HG03558 (cell line): ENCODE data around the gene EDN1.

Source experiments
- ATAC-seq: cut with Tn5 transposase; IDR thresholded peaks from one replicate; pipeline ENCODE4 v1.9.1; 2021; ENCODE audit warnings: moderate number of reproducible peaks; ENCODE audit not compliant: unreplicated experiment; ENCODE audit errors: extremely low read depth

EDN1 gene

DNA sequence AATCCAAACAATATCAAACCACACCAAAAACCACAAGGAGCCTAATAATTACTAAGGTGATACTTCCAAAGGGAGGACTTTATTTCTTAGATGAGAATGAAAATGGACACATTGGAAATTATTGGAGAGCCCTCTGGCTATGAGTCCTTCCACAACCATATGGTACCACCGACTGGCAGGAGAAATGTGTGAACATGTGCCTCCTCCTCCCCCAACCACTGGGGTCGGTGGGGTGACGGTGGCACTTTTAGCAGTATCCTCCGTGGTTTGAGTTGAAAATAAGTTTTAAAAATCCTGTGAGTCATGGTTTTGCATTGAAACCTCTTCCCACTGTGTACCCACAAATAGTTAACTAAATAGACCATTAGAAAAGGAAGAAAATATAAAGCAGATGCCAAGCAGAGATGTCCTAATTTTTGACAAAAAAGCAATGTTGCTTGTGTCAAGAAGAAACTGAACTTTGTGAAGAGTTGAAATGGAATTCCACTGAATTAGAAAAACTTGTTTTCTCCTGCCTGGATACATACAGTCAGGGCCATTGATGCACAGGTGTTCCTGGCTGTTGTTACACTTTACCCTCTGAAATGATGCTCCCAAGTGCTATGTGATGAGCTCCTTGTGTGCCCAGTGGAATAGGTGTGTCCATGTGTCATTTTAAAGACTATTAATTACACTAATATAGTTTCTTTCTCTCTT lies 3.2 kb downstream of the EDN1 start:
- ATAC-seq: no peak

DNA sequence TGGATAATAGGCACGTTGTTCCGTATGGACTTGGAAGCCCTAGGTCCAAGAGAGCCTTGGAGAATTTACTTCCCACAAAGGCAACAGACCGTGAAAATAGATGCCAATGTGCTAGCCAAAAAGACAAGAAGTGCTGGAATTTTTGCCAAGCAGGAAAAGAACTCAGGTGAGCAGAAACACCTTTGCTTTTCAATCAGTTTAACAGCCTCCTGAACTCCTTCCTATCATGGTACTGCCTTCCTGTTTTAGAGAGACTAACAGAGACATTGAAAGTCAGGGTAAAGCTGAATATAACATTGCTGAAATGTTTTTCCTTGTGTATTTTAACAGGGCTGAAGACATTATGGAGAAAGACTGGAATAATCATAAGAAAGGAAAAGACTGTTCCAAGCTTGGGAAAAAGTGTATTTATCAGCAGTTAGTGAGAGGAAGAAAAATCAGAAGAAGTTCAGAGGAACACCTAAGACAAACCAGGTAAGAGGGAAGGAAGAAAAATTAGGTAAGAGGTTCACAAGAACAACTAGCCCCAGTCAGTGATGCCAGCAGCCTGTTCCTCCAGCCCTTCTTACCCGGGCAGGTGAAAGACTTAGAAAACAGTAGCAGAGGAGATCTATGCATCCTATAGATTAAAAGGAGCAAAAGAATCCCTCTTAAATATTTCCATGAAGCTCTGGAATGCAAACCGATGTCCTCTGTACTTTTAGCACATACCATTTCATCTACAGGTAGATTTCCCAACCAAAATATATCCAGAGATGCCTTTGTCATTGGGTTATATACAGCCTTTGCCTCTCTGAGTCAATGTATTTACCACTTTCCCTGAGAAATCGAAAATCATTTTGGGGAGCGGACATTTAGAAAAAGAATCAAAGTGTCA lies 4.0 kb downstream of the EDN1 start:
- ATAC-seq: no peak

GRCh38 chr6:12294851-12295536 lies 4.8 kb downstream of the EDN1 start:
- no peak for ATAC-seq

- ATAC-seq: no peak
Observed at GRCh38 chr6:12295558-12296254, 5.5 kb downstream of the EDN1 start.

DNA sequence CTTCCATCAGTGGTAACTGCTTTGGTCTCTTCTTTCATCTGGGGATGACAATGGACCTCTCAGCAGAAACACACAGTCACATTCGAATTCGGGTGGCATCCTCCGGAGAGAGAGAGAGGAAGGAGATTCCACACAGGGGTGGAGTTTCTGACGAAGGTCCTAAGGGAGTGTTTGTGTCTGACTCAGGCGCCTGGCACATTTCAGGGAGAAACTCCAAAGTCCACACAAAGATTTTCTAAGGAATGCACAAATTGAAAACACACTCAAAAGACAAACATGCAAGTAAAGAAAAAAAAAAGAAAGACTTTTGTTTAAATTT lies 6.1 kb downstream of the EDN1 start:
- ATAC-seq: no peak

GRCh38 chr6:12296604-12297003 lies 6.4 kb downstream of the EDN1 start:
- ATAC-seq: no peak

- ATAC-seq: no peak
Observed at GRCh38 chr6:12297363-12298016, 7.3 kb downstream of the EDN1 start.

- ATAC-seq: no peak
Observed at GRCh38 chr6:12298017-12298978, 8.1 kb downstream of the EDN1 start.

DNA sequence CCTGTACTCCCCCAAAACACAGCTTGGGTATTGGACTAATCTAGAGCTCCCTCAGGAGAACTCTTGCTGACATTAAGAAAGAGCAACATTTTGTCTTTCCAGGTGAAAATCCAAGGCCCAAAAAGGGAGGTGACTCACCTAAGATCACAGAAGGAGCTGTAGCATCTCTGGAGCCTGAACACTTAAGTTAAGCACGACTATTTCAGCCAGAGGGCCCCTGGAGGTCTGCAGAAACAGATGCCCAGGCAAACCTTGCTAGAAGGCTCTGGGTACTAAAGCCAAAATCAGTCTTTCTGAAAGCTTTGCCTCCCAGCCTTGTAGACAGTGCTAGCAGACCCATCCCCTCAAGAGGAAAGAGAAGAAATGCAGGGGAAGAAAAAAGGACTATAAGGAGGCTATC lies 8.8 kb downstream of the EDN1 start:
- ATAC-seq: no peak

- ATAC-seq: no peak
Observed at GRCh38 chr6:12301018-12301417, 10.9 kb downstream of the EDN1 start.

DNA sequence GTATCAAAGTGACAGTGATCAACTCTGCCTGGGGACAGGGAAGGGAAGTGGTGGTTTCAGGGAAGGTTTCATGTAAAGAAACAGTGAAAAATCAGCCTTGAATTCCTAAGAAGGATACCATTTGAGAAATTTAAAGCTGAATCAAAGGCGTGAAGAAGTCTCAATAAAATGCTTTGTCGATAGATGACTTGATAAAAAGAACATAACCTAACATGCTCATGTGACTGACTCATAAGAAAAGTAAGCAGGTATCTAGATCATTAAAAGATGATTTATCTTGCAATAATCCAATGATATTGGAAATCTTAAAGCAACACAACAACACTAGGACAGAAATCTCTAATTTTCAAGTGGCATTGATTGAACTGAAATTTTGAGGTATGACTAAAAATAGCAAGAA lies 14.3 kb downstream of the EDN1 start:
- ATAC-seq: no peak

DNA sequence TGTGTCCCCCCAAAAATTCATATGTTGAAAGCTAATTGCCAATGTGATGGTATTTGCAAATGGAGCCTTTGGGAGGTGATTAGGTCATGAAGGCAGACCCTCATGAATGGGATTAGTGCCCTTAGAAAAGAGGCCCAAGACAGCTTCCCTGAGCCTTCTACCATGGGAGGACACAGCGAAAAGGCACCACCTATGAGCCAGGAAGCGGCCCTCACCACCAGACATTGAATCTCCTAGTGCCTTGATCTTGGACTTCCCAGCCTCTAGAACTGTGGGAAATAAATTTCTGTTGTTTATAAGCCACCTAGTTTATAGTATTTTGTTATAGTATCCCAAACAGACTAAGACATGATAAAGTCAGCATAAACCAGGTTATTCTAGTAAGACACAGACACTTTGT lies 18.9 kb downstream of the EDN1 start:
- ATAC-seq: no peak

- no peak for ATAC-seq
Observed at GRCh38 chr6:12311106-12311505, 20.9 kb downstream of the EDN1 start.

- ATAC-seq: no peak
Observed at GRCh38 chr6:12312736-12313135, 22.6 kb downstream of the EDN1 start.

DNA sequence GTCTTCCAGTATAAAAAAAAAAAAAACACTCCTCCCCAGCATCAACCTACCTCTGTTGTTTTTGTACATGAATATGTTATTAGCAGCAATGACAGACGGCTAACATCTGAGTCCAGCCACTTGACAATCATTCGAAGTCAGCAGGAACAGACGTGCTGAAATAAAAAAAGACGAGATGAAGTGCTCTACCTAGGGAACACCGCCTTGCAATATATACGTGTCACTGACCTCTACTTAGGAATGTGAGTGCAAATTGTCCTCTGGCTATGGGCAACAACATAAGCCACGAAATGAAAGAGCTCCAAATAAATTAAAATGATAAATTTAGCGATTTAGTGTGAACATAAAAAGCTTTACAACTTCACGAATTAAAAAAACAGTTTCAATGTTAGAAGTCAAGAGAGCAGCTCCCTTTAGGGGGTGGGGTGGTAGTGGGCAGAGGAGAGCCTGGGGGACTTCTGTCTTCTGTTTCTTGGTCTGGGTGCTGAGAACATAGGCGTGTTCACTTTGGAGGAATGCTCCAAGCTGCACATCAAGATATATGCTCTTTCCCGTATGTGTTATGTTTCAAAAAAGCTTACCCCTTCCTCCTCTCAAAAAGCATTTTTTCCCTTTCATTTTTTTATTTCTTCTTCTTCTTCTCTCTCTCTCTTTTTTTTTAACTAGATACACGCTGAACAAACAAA lies 23.3 kb downstream of the EDN1 start:
- ATAC-seq: no peak

- ATAC-seq: no peak
Observed at GRCh38 chr6:12313992-12314589, 23.9 kb downstream of the EDN1 start.

DNA sequence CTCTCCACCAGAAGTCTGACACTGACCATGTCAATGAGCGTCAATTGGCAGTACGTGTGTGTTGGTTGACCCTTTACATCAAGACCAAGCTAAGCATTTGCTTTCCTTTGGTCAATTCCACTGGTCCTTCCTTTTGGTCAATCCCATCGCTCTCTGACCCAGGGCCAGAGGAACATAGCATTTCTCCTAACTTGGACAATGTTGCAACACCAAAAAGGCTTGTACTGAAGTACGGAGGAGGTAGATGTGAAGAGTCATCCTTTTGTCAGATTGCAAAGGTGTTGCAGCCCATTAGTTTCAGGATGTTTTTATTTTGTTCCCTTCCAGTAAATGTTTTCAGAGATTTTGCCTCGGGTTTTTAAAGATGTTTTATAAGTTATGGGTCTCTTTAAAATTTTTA lies 24.6 kb downstream of the EDN1 start:
- ATAC-seq: no peak
